Fibroblast of upper back skin (primary cell): Measurements from ENCODE around the gene C2CD2.
"Not testable (repeated sequence)": the region's sequence is repeated elsewhere in the genome, so short reads cannot be mapped to it uniquely, and the experiment has no call there.

Experiments used
- DNase-seq: peaks from one replicate; pipeline ENCODE4 v3.0.0-alpha.2; 2013

The C2CD2 gene

DNA sequence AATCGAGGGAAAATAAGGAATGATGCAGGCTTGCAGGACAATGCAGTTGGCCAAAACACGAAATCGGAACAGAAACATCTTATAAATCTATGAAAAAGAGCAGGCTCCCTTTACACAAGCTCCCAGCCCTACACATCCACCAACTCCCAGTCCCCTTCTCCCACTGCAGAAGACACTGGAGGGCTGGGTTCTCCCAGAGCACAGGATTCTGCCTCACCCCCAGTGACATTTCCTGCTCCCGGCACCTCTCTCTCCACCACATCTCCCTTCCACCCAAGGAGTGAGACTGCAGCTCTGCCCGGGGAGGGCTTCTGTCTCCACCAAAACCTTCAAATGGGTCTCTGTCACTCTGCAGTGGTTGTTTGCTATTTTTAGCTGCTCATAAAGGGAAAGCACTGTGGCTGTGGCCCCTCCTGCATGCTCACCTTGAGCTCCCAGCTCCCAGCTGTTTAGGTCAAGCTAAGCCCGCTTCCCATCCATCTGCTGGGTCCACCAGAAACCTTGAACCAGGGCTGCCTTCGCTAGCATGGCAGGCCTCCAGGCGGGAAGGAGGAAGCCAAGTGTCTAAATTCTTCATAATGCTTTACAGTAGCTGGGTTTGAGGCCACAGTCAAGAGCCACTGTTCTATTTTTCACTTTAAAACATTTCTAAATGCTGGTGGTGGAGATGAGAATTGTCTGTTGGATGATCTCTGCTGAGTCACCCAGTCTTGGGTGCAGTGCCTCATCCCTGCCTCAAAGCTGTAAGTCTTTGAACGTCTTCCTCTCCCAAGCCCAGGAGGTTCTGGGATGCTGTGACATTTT, 3.3 kb upstream of the C2CD2 start:
- DNase-seq: peak; percentile 80

DNA sequence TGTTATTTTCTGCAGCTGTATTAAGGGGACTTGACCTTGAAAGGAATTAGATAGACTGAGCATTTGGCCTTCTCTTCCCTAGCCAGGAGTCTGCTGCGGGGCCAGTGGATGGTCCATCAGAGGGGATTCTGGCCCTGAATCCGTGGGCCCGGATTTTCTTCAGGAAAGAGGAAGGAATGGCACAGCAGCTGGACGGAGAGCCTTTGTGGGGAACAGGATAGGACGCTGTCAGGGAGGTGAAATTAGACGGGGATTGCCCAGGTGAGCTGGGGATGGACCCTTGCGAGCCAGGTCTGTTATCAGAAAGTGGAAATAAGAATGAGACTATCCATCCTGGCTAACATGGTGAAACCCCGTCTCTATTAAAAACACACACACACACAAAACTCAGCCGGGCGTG, 1.7 kb upstream of the C2CD2 start:
- DNase-seq: no peak

DNA sequence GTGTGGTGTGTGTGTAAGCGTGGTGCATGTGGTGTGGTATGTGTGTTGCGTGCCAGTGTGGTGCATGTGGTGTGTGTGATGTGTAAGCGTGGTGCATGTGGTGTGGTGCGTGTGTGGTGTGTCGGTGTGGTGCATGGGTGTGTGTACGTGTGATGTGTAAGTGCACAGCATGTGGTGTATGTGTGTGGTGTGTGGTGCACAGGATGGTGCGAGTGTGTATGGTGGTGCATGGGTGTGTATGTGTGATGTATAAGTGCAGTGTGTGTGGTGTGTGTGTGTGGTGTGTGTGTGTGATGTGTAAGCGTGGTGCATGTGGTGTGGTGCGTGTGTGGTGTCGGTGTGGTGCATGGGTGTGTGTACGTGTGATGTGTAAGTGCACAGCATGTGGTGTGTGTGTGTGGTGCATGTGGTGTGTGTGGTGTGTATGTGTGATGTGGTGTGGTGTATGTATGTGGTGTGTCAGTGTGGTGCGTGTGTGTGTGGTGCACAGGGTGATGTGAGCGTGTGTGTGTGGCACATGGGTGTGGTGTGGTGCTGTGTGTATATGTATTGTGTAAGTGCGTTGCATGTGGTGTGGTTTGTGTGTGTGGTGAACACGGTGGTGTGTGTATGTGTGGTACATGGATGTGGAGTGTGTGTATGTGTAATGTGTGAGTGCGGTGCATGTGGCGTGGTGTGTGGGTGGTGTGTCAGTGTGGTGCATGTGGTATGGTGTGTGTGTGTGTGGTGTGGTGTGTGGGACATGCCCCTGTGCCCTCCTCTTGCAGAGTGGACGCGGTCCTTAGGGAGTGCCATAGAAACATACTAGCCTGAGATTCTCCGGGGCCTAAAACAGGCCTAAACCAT, 1.1 kb upstream of the C2CD2 start:
- DNase-seq: no peak

DNA sequence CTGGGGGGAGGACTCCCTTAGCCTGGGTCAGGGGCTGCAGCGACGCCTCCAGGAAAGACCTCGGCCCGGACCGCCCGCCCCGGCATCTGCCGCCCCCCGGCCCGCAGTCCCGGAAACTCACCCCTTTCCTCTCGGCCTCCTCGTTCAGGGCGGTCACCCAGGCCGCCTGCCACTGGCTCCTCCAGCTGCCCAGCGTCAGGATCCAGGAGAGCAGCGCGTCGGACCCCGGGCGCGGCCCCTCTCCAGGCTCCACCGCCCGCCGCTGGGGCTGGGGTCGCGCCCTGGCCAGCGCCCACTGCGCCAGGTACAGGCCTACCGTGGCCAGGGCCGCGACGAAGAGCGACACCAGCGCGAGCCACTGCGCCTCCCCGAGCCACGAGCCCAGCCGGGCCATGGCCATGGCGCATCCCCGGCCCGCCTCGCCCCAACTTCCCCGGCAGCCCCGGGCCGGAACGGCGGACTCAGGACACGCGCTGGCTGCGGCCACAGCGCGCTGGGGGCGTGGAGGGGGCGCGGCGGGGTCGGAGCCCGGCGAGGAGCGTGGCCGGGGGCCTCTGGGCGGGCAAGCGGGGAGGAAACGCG, 478 bp downstream of the C2CD2 start:
- DNase-seq: no peak

DNA sequence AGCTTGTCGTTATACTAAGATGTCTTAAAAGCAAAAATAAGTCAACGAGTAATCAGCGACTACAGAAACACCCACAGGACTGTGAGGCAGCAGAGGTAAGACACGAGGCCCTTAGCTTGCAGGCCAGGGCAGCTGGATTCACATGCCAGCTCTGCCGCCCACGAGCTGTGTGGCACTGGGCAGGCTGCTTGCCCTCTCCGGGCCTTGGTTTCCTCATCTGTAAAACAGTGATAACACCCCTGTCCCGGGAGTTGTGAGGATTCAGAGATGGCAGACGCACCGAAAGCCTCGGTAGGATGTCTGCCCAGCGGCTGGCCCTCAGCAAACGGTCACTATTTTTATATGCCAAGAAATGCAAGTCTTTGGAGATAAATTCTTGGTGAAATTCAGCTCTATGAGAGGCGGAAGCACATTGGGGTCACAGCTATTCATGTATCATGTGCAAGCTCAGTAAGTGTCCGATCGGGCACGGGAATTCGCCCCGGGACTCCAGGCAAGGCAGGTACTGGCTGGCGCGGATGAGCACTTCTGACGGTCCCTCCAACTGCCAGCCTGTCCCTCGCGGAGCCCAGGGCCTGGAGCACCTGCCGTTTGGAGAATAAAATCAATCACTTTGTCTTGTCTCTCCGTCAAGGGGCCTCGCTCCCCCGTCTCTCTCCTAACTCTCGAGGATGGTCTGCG, 1.1 kb downstream of the C2CD2 start:
- no peak for DNase-seq

DNA sequence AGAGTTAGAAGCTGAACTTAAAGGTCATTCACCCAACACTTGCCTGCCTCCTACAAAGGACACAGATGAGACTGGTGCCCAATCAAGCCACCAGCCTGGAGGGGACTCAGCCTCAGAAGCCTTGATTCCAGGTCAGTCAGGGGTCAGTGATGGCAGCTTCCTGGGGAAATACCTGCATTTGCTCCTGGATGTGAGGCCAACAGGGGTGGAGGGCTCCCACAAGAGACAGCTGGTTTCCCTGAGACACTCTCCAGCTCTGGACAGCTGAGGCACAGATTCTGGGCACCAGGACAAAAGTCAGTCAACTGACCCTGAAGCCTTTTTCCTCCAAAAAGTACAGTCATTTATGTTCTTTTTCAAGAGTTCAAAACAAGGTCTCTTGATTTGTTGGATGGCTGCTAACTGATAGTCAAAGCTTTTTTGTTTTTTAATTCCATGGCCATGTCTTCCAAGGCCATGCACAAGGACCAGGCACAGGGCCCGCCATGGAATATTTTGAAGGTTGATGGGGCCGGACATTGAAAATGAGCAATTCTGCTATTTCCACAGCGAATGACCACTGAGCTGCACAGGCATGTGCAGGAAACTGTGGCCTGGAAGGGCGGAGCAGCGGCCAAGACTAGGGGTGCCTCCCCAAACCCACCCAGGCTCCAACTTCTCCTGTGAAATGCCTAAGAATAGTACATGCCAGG, 1.8 kb downstream of the C2CD2 start:
- no peak for DNase-seq

DNA sequence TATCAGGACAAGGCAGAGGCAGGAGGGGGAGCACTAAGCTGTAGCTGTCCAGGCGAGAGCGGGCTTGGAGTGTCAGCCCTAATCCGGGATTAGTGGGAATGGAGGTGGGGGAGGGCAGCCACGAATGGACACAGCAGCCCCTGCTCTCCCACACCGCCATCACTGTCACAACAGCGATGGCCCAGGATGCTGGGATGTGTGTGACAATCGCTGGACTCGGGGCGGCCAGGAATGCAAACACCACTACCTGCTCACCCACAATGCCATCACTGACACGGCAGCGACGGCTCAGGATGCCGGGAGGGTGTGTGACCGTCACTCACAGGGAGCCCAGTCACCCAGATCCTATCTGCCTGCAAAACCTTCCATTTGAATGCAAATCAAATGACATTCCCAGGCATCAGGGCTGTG, 2.9 kb downstream of the C2CD2 start:
- DNase-seq: no peak

DNA sequence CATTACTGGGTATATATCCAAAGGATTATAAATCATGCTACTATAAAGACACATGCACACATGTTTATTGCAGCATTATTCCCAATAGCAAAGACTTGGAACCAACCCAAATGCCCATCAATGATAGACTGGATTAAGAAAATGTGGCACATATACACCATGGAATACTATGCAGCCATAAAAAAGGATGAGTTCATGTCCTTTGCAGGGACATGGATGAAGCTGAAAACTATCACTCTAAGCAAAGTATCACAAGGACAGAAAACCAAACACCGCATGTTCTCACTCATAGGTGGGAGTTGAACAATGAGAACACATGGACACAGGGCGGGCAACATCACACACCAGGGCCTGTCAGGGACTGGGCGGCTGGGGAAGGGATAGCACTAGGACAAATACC, 4.2 kb downstream of the C2CD2 start:
- DNase-seq: not testable (repeated sequence)

DNA sequence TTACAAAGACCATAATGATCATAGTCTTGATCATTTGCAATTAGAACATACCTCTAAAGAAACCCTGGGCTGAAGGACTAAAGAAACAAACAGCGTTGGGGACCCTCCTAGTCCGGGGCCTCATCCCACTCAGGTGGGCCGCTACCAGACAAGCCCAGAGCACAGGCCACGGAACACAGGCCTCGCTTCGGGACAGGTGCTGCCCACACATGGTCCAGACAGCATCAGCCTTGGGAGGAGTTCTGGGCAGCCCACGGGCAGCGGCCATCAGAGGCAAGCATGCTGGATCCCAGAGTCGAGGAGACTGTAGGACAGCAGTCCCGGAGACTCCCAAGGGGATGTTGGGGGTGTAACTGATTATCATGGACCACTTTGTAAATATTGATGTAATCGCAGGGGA, 4.9 kb downstream of the C2CD2 start:
- no peak for DNase-seq

DNA sequence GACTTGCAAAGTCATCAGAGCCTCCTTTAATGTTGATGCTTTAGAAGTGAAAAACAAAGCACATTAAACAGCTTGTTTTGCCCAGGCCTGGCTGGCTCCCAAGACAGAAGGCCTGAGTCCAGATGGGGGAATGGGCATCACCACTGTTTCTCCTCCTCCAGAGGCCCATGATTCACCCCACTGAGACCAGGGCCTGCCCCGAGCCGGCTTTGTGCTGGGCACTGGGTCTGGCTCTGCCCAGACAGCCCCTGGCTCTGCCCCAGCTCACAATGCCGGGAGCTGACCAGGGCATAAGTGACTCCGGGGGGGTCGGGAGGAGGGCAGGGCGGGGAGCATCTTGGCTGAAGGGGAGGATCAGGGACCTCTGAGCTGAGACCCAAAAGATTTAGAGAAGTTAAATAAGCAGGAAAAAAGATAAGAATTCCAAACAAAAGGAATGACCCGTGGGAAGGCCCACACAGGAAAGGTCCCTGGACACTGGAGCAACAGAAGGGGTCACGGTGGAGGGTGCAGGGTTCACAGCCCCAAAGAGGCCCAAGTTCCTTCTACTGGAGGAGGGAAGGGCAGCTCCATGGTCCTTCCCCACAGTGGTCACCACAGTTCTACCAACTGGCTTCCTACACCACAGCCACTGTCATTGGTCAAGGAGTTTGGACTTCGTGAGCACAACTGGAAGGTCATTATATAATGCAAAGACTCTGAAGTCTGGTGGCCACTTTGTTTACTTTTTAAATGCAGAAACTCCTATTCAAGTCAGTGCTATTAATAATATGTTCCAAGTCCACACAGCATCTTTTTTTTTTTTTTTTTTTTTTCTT, 5.5 kb downstream of the C2CD2 start:
- no peak for DNase-seq

DNA sequence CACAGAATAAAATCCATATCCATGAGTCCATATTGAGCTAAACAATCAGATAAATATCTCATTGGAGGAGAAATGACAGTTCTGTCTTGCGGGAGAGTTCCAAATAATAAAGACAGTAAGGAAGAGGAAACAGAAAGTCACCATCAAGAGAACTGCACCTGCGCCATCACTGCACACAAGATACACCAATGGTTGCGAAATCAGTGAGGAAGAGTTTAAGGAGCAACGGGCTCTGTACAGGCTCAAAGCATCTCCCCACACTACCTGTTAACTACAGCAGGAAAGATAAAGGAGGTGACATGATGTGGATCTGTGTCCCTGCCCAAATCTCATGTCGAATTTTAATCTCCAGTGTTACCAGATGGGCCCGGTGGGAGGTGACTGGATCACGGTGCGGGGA, 7.8 kb downstream of the C2CD2 start:
- DNase-seq: no peak

DNA sequence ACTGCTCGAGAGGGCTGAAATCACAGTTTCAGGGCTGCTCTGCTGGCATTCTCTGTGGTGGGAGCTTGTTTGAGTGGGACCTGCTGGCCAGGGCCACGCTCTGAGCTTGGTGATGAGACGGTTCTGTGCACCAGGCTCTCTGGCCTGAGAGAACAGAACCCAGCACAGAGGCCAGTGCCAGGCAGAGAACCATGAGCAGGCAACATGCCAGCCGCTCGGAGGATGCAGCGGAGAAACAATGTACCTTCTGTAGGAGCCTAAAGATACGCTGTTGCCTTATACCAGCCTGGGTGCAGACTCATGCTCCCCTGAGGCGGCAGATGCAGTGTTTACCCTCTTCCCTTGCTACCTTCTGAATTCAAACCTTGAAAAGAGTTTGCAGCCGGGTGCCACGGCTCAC, 10.0 kb downstream of the C2CD2 start:
- DNase-seq: no peak

DNA sequence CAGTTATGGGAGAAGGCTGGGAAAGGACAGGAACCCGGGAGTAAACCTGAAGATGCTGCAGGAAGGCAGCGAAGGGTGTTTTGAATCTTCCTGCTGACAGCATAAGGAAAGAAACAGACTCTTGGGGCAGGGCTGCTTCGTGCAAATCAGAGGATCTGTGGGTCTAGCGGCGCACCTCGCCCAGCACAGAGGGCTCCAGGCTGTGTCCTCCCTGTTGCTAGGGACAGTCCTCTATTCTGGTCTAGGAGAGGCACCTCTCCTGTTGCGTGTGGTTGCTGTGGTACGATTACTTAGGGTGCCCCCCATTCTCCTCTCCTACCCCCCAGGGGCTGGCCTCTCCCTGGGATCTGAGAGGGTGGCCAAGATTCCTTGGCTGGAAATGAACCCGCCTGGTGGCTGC, 11.4 kb downstream of the C2CD2 start:
- no peak for DNase-seq

DNA sequence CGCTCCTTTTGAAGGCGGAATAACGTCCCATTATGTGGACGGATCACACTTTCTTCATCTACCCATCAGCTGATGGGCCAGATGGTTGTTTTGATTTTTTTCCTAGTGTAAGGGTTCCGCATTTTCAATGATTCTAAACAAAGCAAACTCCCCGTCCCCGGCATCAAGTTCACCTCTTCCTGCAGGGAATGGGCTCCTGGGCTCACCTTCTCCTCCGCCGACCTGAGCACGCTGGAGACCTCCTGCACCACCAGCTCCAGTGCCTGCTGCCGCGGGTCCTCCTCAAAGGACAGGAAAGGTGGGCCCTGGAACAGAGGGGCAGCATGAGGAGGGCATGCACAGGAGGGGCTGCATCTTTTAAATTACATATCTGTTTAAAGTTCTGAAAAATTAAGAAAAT, 11.9 kb downstream of the C2CD2 start:
- no peak for DNase-seq

DNA sequence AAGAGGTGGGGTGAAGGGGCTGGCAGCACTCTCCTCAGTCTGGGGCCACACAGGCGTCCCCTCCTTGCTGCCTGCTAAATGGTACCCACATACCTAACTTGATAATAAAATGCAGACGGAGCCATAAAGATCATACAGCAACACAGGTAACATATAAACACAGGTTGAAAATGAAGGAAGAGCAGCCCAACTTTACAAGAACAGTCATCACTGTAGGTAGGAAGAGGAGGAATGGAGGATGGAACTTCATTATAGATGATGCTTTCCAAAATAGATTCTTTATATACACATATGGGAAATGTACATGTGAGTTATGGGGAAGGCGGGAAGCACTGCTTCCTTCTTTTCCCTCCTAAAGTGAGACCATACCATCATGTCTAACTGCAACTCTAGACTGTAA, 13.4 kb downstream of the C2CD2 start:
- no peak for DNase-seq

DNA sequence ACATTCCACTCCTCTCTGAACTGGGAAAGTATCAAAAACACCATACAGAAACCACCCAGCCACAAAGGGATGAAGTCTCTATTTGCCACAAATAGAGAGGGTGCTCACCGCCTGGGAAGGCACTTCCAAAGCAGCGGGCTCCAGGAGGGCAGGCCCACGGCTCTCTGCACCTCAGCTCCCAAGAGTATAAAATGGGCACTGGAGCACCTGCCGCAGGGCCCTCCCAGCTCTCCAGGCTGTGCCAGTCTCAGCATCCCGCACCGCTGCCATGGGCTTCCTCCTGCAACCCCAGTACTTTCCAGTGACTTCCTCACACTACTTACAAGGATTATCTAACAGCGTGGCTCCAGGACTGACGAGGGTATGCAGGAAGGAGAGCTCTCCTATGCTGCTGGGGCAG, 14.4 kb downstream of the C2CD2 start:
- DNase-seq: no peak

DNA sequence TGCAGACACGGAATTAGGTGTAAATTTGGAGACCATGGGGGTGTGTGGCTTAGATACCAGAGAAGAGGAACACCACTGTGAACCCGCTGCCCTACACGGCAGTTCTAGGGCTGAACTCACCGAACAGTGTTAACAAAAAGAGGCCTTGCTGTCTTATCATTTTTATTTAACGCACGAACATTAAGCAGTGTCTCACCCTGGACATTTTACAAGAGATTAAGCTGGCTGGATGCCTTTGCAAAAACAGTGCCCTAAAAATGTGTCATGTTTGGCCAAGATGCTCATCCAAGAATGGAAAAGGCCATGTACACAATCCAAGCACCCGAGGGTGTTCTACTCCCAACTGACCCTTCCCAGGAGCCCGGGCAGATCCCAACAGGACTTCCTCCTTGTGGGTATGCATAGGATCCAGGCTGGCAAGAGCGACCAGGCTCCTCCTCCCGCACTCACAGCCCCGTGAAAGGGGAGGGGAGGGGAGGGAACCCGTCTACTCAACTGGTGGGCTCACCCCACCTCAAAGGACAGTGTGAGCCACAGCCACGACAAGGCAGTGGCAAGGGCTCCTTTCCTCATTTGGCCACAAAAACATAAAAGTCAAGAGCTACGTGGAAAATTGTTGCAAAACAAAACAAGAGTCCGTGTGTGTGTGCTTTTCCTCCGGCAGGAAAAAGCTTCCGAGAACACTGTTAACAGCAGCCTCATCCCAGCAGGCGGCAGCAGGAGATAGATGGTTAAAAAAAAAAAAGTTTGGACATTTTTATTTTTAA, 20.3 kb downstream of the C2CD2 start:
- DNase-seq: peak; percentile 34

DNA sequence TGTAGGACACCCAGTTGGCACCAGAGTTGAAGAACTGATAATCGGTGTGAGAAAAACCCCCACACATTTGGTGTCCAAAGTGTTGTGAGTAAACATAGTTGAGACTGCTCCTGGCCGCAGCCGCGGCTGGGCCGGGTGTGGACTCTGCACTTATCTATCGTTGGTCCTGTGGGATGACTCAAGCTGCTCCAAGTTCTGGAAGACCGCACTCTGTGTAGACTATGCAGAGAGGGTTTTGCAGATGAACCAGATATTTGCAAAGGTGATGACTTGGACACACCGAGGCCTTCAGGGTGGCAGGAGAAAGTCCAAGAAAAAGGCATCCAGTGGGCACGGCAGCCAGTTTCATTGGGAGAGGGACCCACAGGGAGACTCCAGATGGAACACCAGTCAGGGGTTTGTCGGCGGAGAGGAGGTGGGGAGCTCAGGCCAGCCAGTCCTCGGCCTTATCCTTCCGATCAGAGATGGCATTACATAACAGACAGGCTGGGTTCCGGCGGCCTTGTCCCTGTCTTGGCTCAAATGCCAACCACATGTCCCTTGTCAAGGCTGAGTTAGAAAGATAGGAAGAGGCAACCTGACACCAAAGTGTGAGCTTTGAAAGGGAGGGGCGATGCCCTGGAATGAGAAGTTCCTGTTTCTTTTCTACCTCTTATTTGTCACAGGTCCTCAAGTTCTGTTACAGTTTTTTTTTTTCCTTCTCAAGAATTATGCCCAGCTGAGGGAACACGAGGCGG, 21.1 kb downstream of the C2CD2 start:
- no peak for DNase-seq

DNA sequence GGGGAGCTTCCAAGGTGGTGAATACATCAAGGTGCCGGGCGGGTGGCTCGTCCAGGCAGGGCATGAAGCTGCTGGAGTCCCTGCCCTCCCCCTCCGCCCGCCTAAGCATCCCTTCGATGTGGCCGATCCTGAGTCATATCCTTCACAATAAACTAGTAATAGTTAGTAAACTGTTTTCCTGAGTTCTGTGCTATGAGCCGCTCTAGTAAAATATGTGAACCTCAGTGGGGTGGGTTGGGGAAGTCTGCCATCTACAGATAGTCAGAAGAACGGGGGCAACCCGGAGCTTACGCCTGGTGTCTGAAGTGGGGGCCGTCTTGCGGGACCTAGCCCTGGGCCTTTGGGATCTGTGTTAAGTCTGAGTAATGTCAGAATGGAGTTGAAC, 21.6 kb downstream of the C2CD2 start:
- DNase-seq: peak; percentile 69

DNA sequence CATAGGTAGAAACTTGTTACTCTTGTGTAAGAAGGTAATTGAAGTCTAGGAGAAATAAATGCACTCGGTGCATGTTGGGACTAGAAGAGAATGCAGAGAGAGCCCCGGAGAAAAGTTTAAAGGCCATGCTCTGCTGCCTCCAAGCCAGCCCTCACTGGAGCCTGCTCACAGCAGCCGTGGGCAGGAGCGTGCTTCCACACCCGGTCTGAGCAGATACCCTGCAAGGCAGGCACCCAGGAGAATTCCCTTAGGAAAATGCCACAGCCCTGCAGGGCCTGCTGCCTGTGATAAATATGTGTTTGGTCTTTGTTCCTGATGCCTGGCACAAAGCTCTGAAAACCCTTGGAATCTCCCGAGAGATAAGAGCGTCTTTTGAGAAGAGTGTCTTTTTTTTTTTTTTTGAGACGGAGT, 22.8 kb downstream of the C2CD2 start:
- no peak for DNase-seq
